GM23338 (cell line): ENCODE data around the gene YIPF1. TPM values are rescaled to one million over a fixed set of nuclear protein-coding genes. Genes with fewer than 3 reads are reported as not detected.

ENCODE experiments used
- ATAC-seq: fragments of 200-7000 bp; cut with Tn5 transposase; 3 replicates; pipeline ENCODE4 v1.9.1; 2020
- DNase-seq: peaks from one replicate; pipeline ENCODE4 v3.0.0-alpha.2; 2015; ENCODE audit warnings: low spot score
- H2AFZ ChIP-seq: fragments of 200-600 bp; sonication (generic); 2 replicates; pipeline ENCODE4 v1.8.0; 2016; ENCODE audit warnings: antibody characterized with exemption, mild to moderate bottlenecking, moderate library complexity
- H3F3A ChIP-seq: fragments of 200-600 bp; sonication (generic); replicated peaks from 2 replicates; pipeline ENCODE4 v1.8.0; 2017; ENCODE audit warnings: antibody characterized with exemption, mixed run types, low read depth
- H3K27ac ChIP-seq: fragments of 200-600 bp; sonication (generic); 2 replicates; pipeline ENCODE4 v1.6.1; 2016; ENCODE audit warnings: low read depth
- H3K27me3 ChIP-seq: fragments of 200-600 bp; sonication (generic); 2 replicates; pipeline ENCODE4 v1.8.0; 2016; ENCODE audit warnings: mild to moderate bottlenecking, mixed run types, moderate library complexity; ENCODE audit not compliant: insufficient read depth
- H3K36me3 ChIP-seq: fragments of 200-600 bp; sonication (generic); 2 replicates; pipeline ENCODE4 v1.8.0; 2016; ENCODE audit warnings: mild to moderate bottlenecking; ENCODE audit not compliant: insufficient read depth
- H3K4me1 ChIP-seq: fragments of 200-600 bp; sonication (generic); 2 replicates; pipeline ENCODE4 v1.8.0; 2016; ENCODE audit warnings: mild to moderate bottlenecking, moderate library complexity; ENCODE audit not compliant: insufficient read depth
- H3K4me2 ChIP-seq: fragments of 200-600 bp; sonication (generic); 2 replicates; pipeline ENCODE4 v1.7.1; 2017; ENCODE audit warnings: mixed run types
- H3K4me3 ChIP-seq: fragments of 200-600 bp; sonication (generic); 2 replicates; pipeline ENCODE4 v1.6.1; 2016; ENCODE audit warnings: mixed run types
- H3K79me2 ChIP-seq: fragments of 200-600 bp; sonication (generic); replicated peaks from 2 replicates; pipeline ENCODE4 v1.8.0; 2017; ENCODE audit warnings: mild to moderate bottlenecking; ENCODE audit not compliant: insufficient read depth
- H3K9me2 ChIP-seq: fragments of 200-600 bp; sonication (generic); 2 replicates; pipeline ENCODE4 v1.8.0; 2017; ENCODE audit not compliant: insufficient read depth
- H4K20me1 ChIP-seq: fragments of 200-600 bp; sonication (generic); replicated peaks from 2 replicates; pipeline ENCODE4 v1.8.0; 2017; ENCODE audit warnings: mild to moderate bottlenecking; ENCODE audit not compliant: insufficient read depth
- H3K27ac Mint-ChIP-seq: 2 replicates; pipeline ENCODE4 v1.8.0; 2020; ENCODE audit warnings: inconsistent platforms, mild to moderate bottlenecking, moderate library complexity, mixed read lengths
- H3K27me3 Mint-ChIP-seq: 3 replicates; pipeline ENCODE4 v1.8.0; 2022; ENCODE audit warnings: low read depth, mild to moderate bottlenecking, moderate library complexity, mixed read lengths, inconsistent platforms; ENCODE audit not compliant: insufficient read depth, poor library complexity
- H3K36me3 Mint-ChIP-seq: 3 replicates; pipeline ENCODE4 v1.8.0; 2021; ENCODE audit warnings: low read depth, mild to moderate bottlenecking, inconsistent platforms, moderate library complexity, mixed read lengths
- H3K4me1 Mint-ChIP-seq: 3 replicates; pipeline ENCODE4 v1.8.0; 2020; ENCODE audit warnings: mild to moderate bottlenecking, inconsistent platforms, mixed read lengths
- H3K4me3 Mint-ChIP-seq: 3 replicates; pipeline ENCODE4 v1.8.0; 2021; ENCODE audit warnings: moderate library complexity, mild to moderate bottlenecking, inconsistent platforms, mixed read lengths
- H3K9me3 Mint-ChIP-seq: 3 replicates; pipeline ENCODE4 v1.8.0; 2020; ENCODE audit warnings: moderate library complexity, mild to moderate bottlenecking, inconsistent platforms, mixed read lengths
- CREB1 ChIP-seq: fragments of 250-450 bp; sonication (Bioruptor Pico); IDR thresholded peaks from 2 replicates; pipeline ENCODE4 v1.5.0; 2020; ENCODE audit warnings: low read depth, mild to moderate bottlenecking, moderate library complexity
- CTCF ChIP-seq, 2 experiments: fragments of 200-600 bp in 1 of 2; sonication (generic) in 1 of 2; conservative IDR thresholded peaks; 2 replicates each; pipeline versions ENCODE4 v1.5.1 to v1.6.1; 2016 to 2017; ENCODE audit warnings: antibody characterized with exemption in 2 of 2, low read depth in 2 of 2, mild to moderate bottlenecking in 2 of 2, moderate library complexity in 1 of 2
- ETS1 ChIP-seq: IDR thresholded peaks from 2 replicates; pipeline ENCODE4 v1.6.1; 2016; ENCODE audit warnings: antibody characterized with exemption
- EZH2 ChIP-seq: fragments of 200-600 bp; sonication (generic); IDR thresholded peaks from one replicate; pipeline ENCODE4 v1.8.0; 2017; ENCODE audit warnings: antibody characterized with exemption, mild to moderate bottlenecking, low read depth; ENCODE audit not compliant: unreplicated experiment
- EZH2phosphoT487 ChIP-seq: fragments of 200-600 bp; sonication (generic); IDR thresholded peaks from one replicate; pipeline ENCODE4 v1.8.1; 2018; ENCODE audit warnings: antibody characterized with exemption; ENCODE audit not compliant: unreplicated experiment
- JUNB ChIP-seq: IDR thresholded peaks from one replicate; pipeline ENCODE4 v1.6.1; 2016; ENCODE audit warnings: antibody characterized with exemption; ENCODE audit not compliant: unreplicated experiment
- NANOG ChIP-seq: IDR thresholded peaks from 2 replicates; pipeline ENCODE4 v1.6.1; 2016; ENCODE audit warnings: antibody characterized with exemption, borderline replicate concordance
- POLR2AphosphoS5 ChIP-seq: IDR thresholded peaks from 2 replicates; pipeline ENCODE4 v1.6.1; 2016; ENCODE audit warnings: antibody characterized with exemption, low read depth
- REST ChIP-seq: IDR thresholded peaks from one replicate; pipeline ENCODE4 v1.6.1; 2018; ENCODE audit warnings: antibody characterized with exemption; ENCODE audit not compliant: unreplicated experiment
- STAT1 ChIP-seq: IDR thresholded peaks from one replicate; pipeline ENCODE4 v1.6.1; 2016; ENCODE audit warnings: antibody characterized with exemption; ENCODE audit not compliant: unreplicated experiment
- ZNF114 ChIP-seq: fragments of 250-450 bp; sonication (Bioruptor Pico); IDR thresholded peaks from 2 replicates; pipeline ENCODE4 v1.5.0; 2020; ENCODE audit warnings: mild to moderate bottlenecking, moderate library complexity
- ZNF331 ChIP-seq: fragments of 250-450 bp; sonication (Bioruptor Pico); IDR thresholded peaks from 2 replicates; pipeline ENCODE4 v1.5.0; 2020; ENCODE audit warnings: low read depth, mild to moderate bottlenecking, moderate library complexity
- ZNF462 ChIP-seq: fragments of 250-450 bp; sonication (Bioruptor Pico); IDR thresholded peaks from 2 replicates; pipeline ENCODE4 v1.5.0; 2020; ENCODE audit warnings: mild to moderate bottlenecking, moderate library complexity
- polyA plus RNA-seq: library from polyadenylated mRNA; unstranded; fragments of >200 nt; fragmentation: Nextera tagmentation; extraction: Ambion mirVana; gene quantifications from 2 replicates; pipeline ENCODE4 v1.2.1, GENCODE V29; 2016
- total RNA-seq: library from RNA; depleted of rRNA; stranded (reverse); fragments of >200 nt; shearing (Covaris generic); gene quantifications from 2 replicates; pipeline ENCODE4 v1.2.3, GENCODE V29; 2014

The YIPF1 gene
- total and polyA plus RNA-seq, 2 experiments from 2014 or later, result 14.1 to 24.0 TPM

- H3K36me3 Mint-ChIP-seq, result peaks cover 75% of the 10 kb centered on the region
Observed at GRCh38 chr1:53807916-53808315, 81.7 kb downstream of the YIPF1 start.

More at GRCh38 chr1:53807916-53808315, 81.7 kb downstream of the YIPF1 start:
- Mint-ChIP-seq H3K4me3 (no peak overlapping the region), H3K27ac (no peak overlapping the region), H3K9me3 (no peaks in the 10 kb centered on the region; the same call in 2 of the 3 replicates), H3K4me1 (peaks cover 16% of the 10 kb centered on the region; the same call in 2 of the 3 replicates), H3K27me3 (no peaks in the 10 kb centered on the region)
- H3K4me1 ChIP-seq, result peaks cover 3% of the 10 kb centered on the region; the same call in 1 of the 2 replicates
- H3K4me2 ChIP-seq, result no peak overlapping the region
- no peak for ATAC-seq
- no peak overlapping the region for H3K4me3 ChIP-seq
- H3K27ac ChIP-seq, result no peak overlapping the region
- no peak overlapping the region for H2AFZ ChIP-seq
- no peaks in the 10 kb centered on the region for H3K9me2 ChIP-seq
- H4K20me1 ChIP-seq, result no peaks in the 10 kb centered on the region; the same call in 1 of the 2 replicates
- TF ChIP-seq ZNF462 (CRISPR knock-in tag) (no peak), ZNF114 (CRISPR knock-in tag) (no peak), ETS1 (no peak), REST (no peak), CREB1 (CRISPR knock-in tag) (no peak), STAT1 (no peak), EZH2phosphoT487 (no peak), NANOG (no peak), ZNF331 (CRISPR knock-in tag) (no peak), POLR2AphosphoS5 (no peak), CTCF (conservative IDR thresholded peaks at IDR 0.05; ENCODE audit: low read depth in 2 of 2) (no peak), EZH2 (no peak), JUNB (no peak)
- no peak for DNase-seq
- H3K27me3 ChIP-seq, result no peaks in the 10 kb centered on the region
- H3K79me2 ChIP-seq, result peaks cover 9% of the 10 kb centered on the region
- peaks cover 23% of the 10 kb centered on the region for H3K36me3 ChIP-seq
- H3F3A ChIP-seq, result no peaks in the 10 kb centered on the region
